ENCODE measurements around the gene DGKI. TPM values are rescaled to one million over a fixed set of nuclear protein-coding genes. Genes with fewer than 3 reads are reported as not detected.

The DGKI gene
- total and polyA plus RNA-seq, 4 donors: 1.1 to 11.3 (median 5.2) TPM

GRCh38 chr7:137655804-137656203 lies 191.0 kb downstream of the DGKI start:
- ATAC-seq (ENCODE audit: low FRiP score): no peak
- Histone ChIP-seq H3K4me1 (ENCODE audit: control insufficient read depth in 1 of 2, insufficient read depth in 2 of 2, low read length in 2 of 2) (no peaks in the 10 kb centered on the region), H3K36me3 (ENCODE audit: control insufficient read depth in 1 of 2, insufficient read depth in 2 of 2, low read length in 1 of 2) (no peaks in the 10 kb centered on the region), H3K27ac (ENCODE audit: low read depth in 1 of 2, low read length in 2 of 2) (no peak overlapping the region), H3K9me3 (ENCODE audit: control insufficient read depth, low read length) (no peaks in the 10 kb centered on the region), H3K27me3 (ENCODE audit: control insufficient read depth in 1 of 2, insufficient read depth in 2 of 2, low read length in 1 of 2) (no peaks in the 10 kb centered on the region), H3K4me3 (ENCODE audit: low read length in 2 of 2) (no peak overlapping the region)
- 76 to 77% methylated on average over 6 of the region's 6 CpGs for WGBS, 2 donors
- no peak for DNase-seq
- intact Hi-C loops (cut with DNase I): loop anchor here (1.0 to 2.0 kb wide), 3 partner anchors 243 to 353 kb away; no protein-coding TSS in a partner anchor

GRCh38 chr7:137652721-137653120 lies 194.1 kb downstream of the DGKI start:
- H3K27ac ChIP-seq (ENCODE audit: low read depth in 1 of 2, low read length in 2 of 2): no peak overlapping the region
- intact Hi-C loops (cut with DNase I): loop anchor here in 1 of 2 donors (5.0 kb wide), 1 partner anchor 355 kb away; no protein-coding TSS in a partner anchor
- H3K4me1 ChIP-seq (ENCODE audit: control insufficient read depth in 1 of 2, insufficient read depth in 2 of 2, low read length in 2 of 2): no peaks in the 10 kb centered on the region
- DNase-seq: no peak
- ATAC-seq (ENCODE audit: low FRiP score): no peak
- no peaks in the 10 kb centered on the region for H3K36me3 ChIP-seq (ENCODE audit: control insufficient read depth in 1 of 2, insufficient read depth in 2 of 2, low read length in 1 of 2)
- 48% methylated on average over 1 of the region's 1 CpG for WGBS, 2 donors
- no peaks in the 10 kb centered on the region for H3K27me3 ChIP-seq (ENCODE audit: control insufficient read depth in 1 of 2, insufficient read depth in 2 of 2, low read length in 1 of 2)
- H3K9me3 ChIP-seq (ENCODE audit: control insufficient read depth, low read length): no peaks in the 10 kb centered on the region
- no peak overlapping the region for H3K4me3 ChIP-seq (ENCODE audit: low read length in 2 of 2)

GRCh38 chr7:137647905-137648565 lies 198.7 kb downstream of the DGKI start:
- WGBS, 2 donors: 92 to 93% methylated on average over 3 of the region's 3 CpGs
- Histone ChIP-seq H3K27me3 (ENCODE audit: control insufficient read depth in 1 of 2, insufficient read depth in 2 of 2, low read length in 1 of 2) (no peaks in the 10 kb centered on the region), H3K4me3 (ENCODE audit: low read length in 2 of 2) (no peak overlapping the region), H3K4me1 (ENCODE audit: control insufficient read depth in 1 of 2, insufficient read depth in 2 of 2, low read length in 2 of 2) (no peaks in the 10 kb centered on the region), H3K9me3 (ENCODE audit: control insufficient read depth, low read length) (no peaks in the 10 kb centered on the region), H3K27ac (ENCODE audit: low read depth in 1 of 2, low read length in 2 of 2) (no peak overlapping the region), H3K36me3 (ENCODE audit: control insufficient read depth in 1 of 2, insufficient read depth in 2 of 2, low read length in 1 of 2) (no peaks in the 10 kb centered on the region)
- DNase-seq: no peak
- intact Hi-C loops (cut with DNase I): no loop called here
- no peak for ATAC-seq (ENCODE audit: low FRiP score)

GRCh38 chr7:137642472-137642871 lies 204.3 kb downstream of the DGKI start:
- H3K4me3 ChIP-seq (ENCODE audit: low read length in 2 of 2): no peak overlapping the region
- ATAC-seq (ENCODE audit: low FRiP score): no peak
- H3K36me3 ChIP-seq (ENCODE audit: control insufficient read depth in 1 of 2, insufficient read depth in 2 of 2, low read length in 1 of 2): no peaks in the 10 kb centered on the region
- intact Hi-C loops (cut with DNase I): no loop called here
- H3K27me3 ChIP-seq (ENCODE audit: control insufficient read depth in 1 of 2, insufficient read depth in 2 of 2, low read length in 1 of 2): no peaks in the 10 kb centered on the region
- 76 to 83% methylated on average over 2 of the region's 2 CpGs for WGBS, 2 donors
- no peaks in the 10 kb centered on the region for H3K4me1 ChIP-seq (ENCODE audit: control insufficient read depth in 1 of 2, insufficient read depth in 2 of 2, low read length in 2 of 2)
- H3K9me3 ChIP-seq (ENCODE audit: control insufficient read depth, low read length): no peaks in the 10 kb centered on the region
- no peak overlapping the region for H3K27ac ChIP-seq (ENCODE audit: low read depth in 1 of 2, low read length in 2 of 2)
- no peak for DNase-seq

GRCh38 chr7:137642031-137642430 lies 204.7 kb downstream of the DGKI start:
- H3K4me1 ChIP-seq (ENCODE audit: control insufficient read depth in 1 of 2, insufficient read depth in 2 of 2, low read length in 2 of 2): no peaks in the 10 kb centered on the region
- H3K9me3 ChIP-seq (ENCODE audit: control insufficient read depth, low read length): no peaks in the 10 kb centered on the region
- no peaks in the 10 kb centered on the region for H3K27me3 ChIP-seq (ENCODE audit: control insufficient read depth in 1 of 2, insufficient read depth in 2 of 2, low read length in 1 of 2)
- intact Hi-C loops (cut with DNase I): no loop called here
- ATAC-seq (ENCODE audit: low FRiP score): no peak
- DNase-seq: no peak
- no peak overlapping the region for H3K27ac ChIP-seq (ENCODE audit: low read depth in 1 of 2, low read length in 2 of 2)
- no peak overlapping the region for H3K4me3 ChIP-seq (ENCODE audit: low read length in 2 of 2)
- H3K36me3 ChIP-seq (ENCODE audit: control insufficient read depth in 1 of 2, insufficient read depth in 2 of 2, low read length in 1 of 2): no peaks in the 10 kb centered on the region

GRCh38 chr7:137636376-137636775 lies 210.4 kb downstream of the DGKI start:
- no peak for ATAC-seq (ENCODE audit: low FRiP score)

GRCh38 chr7:137635874-137636273 lies 210.9 kb downstream of the DGKI start:
- WGBS, 2 donors: 93 to 95% methylated on average over 6 of the region's 6 CpGs
- no peaks in the 10 kb centered on the region for H3K4me1 ChIP-seq (ENCODE audit: control insufficient read depth in 1 of 2, insufficient read depth in 2 of 2, low read length in 2 of 2)
- H3K27ac ChIP-seq (ENCODE audit: low read depth in 1 of 2, low read length in 2 of 2): no peak overlapping the region
- no peaks in the 10 kb centered on the region for H3K9me3 ChIP-seq (ENCODE audit: control insufficient read depth, low read length)
- no peak overlapping the region for H3K4me3 ChIP-seq (ENCODE audit: low read length in 2 of 2)
- intact Hi-C loops (cut with DNase I): no loop called here
- no peaks in the 10 kb centered on the region for H3K27me3 ChIP-seq (ENCODE audit: control insufficient read depth in 1 of 2, insufficient read depth in 2 of 2, low read length in 1 of 2)
- ATAC-seq (ENCODE audit: low FRiP score) (no peak), DNase-seq (no peak)
- H3K36me3 ChIP-seq (ENCODE audit: control insufficient read depth in 1 of 2, insufficient read depth in 2 of 2, low read length in 1 of 2): peaks cover 0 to 3% of the 10 kb centered on the region in 2 donors

More at GRCh38 chr7:137636376-137636775, 210.4 kb downstream of the DGKI start:
- intact Hi-C loops (cut with DNase I): no loop called here
- H3K9me3 ChIP-seq (ENCODE audit: control insufficient read depth, low read length): no peaks in the 10 kb centered on the region
- no peaks in the 10 kb centered on the region for H3K27me3 ChIP-seq (ENCODE audit: control insufficient read depth in 1 of 2, insufficient read depth in 2 of 2, low read length in 1 of 2)
- DNase-seq: no peak
- no peak overlapping the region for H3K4me3 ChIP-seq (ENCODE audit: low read length in 2 of 2)
- H3K27ac ChIP-seq (ENCODE audit: low read depth in 1 of 2, low read length in 2 of 2): no peak overlapping the region
- no peaks in the 10 kb centered on the region for H3K4me1 ChIP-seq (ENCODE audit: control insufficient read depth in 1 of 2, insufficient read depth in 2 of 2, low read length in 2 of 2)
- H3K36me3 ChIP-seq (ENCODE audit: control insufficient read depth in 1 of 2, insufficient read depth in 2 of 2, low read length in 1 of 2): peaks cover 0 to 3% of the 10 kb centered on the region in 2 donors
- WGBS, 2 donors: 94 to 98% methylated on average over 2 of the region's 2 CpGs

- H3K9me3 ChIP-seq (ENCODE audit: control insufficient read depth, low read length): no peaks in the 10 kb centered on the region
- no peaks in the 10 kb centered on the region for H3K4me1 ChIP-seq (ENCODE audit: control insufficient read depth in 1 of 2, insufficient read depth in 2 of 2, low read length in 2 of 2)
- DNase-seq: no peak
- 91 to 95% methylated on average over 3 of the region's 3 CpGs for WGBS, 2 donors
- peaks cover 0 to 3% of the 10 kb centered on the region in 2 donors for H3K36me3 ChIP-seq (ENCODE audit: control insufficient read depth in 1 of 2, insufficient read depth in 2 of 2, low read length in 1 of 2)
- no peak for ATAC-seq (ENCODE audit: low FRiP score)
- intact Hi-C loops (cut with DNase I): no loop called here
- H3K4me3 ChIP-seq (ENCODE audit: low read length in 2 of 2): no peak overlapping the region
- H3K27me3 ChIP-seq (ENCODE audit: control insufficient read depth in 1 of 2, insufficient read depth in 2 of 2, low read length in 1 of 2): no peaks in the 10 kb centered on the region
- no peak overlapping the region for H3K27ac ChIP-seq (ENCODE audit: low read depth in 1 of 2, low read length in 2 of 2)
Observed at GRCh38 chr7:137635132-137635531, 211.6 kb downstream of the DGKI start.

- no peaks in the 10 kb centered on the region for H3K9me3 ChIP-seq (ENCODE audit: control insufficient read depth, low read length)
- H3K4me1 ChIP-seq (ENCODE audit: control insufficient read depth in 1 of 2, insufficient read depth in 2 of 2, low read length in 2 of 2): no peaks in the 10 kb centered on the region
- no peak overlapping the region for H3K27ac ChIP-seq (ENCODE audit: low read depth in 1 of 2, low read length in 2 of 2)
- WGBS, 2 donors: 95 to 100% methylated on average over 1 of the region's 1 CpG
- peaks cover 0 to 3% of the 10 kb centered on the region in 2 donors for H3K36me3 ChIP-seq (ENCODE audit: control insufficient read depth in 1 of 2, insufficient read depth in 2 of 2, low read length in 1 of 2)
- H3K27me3 ChIP-seq (ENCODE audit: control insufficient read depth in 1 of 2, insufficient read depth in 2 of 2, low read length in 1 of 2): no peaks in the 10 kb centered on the region
- intact Hi-C loops (cut with DNase I): no loop called here
- ATAC-seq (ENCODE audit: low FRiP score) (no peak), DNase-seq (no peak)
- H3K4me3 ChIP-seq (ENCODE audit: low read length in 2 of 2): no peak overlapping the region
Observed at GRCh38 chr7:137634356-137634755, 212.4 kb downstream of the DGKI start.

Data from aorta (tissue), 5 donors.